NCI-H146 treated with DMSO at 0.1 percent for 48 hours (cell line): ENCODE measurements around the gene CCDC175.
A peak's percentile ranks its signal among the peaks of the same experiment; 100 is the strongest.

Experiments used
- DNase-seq: peaks from one replicate; lab custom pipeline; 2025; ENCODE audit not compliant: unreplicated experiment; lab: John Stamatoyannopoulos, UW

CCDC175 gene

GRCh38 chr14:59483363-59483762 lies 93.2 kb downstream of the CCDC175 start:
- DNase-seq: no peak

- no peak for DNase-seq
These were observed 93.9 kb downstream of the CCDC175 start for GRCh38 chr14:59482541-59483331.

DNA sequence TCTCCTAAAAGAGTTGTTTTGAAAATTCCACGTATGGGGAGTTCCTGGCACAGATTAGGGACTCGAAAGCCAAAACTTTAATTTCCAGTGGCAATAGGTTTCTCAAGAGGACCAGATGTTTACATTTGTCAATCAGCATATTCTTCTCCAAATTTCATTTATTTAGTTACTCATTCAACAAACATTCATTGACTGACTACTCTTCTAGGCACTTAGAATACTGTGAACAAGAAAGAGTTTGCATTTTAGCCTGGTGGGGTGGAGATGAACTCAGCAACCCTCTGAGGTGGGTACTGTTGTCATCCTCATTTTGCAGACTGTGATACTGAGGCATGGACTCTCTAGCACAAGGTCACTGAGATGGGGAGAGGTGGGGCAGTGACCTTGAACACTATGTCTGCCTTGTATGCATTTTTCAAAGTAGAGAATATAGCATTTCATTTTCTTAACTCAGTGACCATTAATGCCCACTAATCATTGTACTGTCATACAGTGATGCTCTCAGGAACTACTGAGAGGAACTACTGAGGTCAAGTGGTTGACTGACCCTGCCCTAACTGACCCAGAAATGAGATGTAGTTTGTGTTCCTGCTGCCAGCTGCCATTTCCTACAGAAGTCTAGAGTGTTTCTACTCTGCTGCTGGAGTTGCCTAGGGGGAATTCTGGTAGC lies 94.6 kb downstream of the CCDC175 start:
- no peak for DNase-seq

- no peak for DNase-seq
These were observed 95.2 kb downstream of the CCDC175 start for GRCh38 chr14:59481407-59481806.

- no peak for DNase-seq
These were observed 96.4 kb downstream of the CCDC175 start for GRCh38 chr14:59480166-59480565.

DNA sequence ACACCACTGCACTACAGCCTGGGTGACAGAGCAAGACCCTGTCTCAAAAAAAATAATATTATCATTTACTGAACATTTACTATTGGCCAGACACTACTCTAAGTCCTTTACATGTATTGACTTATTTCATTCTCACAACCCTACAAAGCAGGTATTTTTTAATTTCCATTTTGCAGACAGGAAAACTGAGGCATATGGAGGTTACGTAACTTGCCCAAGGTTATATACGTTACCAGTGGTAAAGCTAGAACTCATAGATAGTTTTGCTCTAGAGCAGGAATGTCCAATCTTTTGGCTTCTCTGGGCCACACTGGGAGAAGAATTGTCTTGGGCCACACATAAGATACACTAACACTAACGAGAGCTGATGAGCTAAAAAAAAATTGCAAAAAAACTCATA lies 98.1 kb downstream of the CCDC175 start:
- no peak for DNase-seq

DNA sequence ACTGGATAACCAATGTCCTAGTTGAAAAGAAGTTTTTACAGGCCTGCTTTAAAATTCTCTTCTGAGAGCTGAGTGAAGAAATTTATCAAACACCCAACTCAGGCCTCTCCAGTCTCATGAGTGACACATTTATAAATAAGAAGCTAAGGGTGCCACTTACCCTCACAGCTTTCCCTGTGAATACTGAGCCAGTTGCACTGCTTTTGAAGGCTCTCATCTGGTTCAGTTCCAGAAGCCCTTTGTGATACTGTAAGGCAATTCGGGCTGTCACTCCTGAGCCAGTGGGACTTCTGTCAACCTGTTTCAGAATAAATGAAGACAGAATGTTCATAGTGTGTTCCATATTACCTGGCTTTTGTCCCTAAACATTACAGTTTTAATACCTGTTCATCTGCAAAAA lies 100.9 kb downstream of the CCDC175 start:
- DNase-seq: no peak

- no peak for DNase-seq
These were observed 102.4 kb downstream of the CCDC175 start for GRCh38 chr14:59474172-59474571.

- DNase-seq: no peak
These were observed 111.1 kb downstream of the CCDC175 start, which contains the start of gene GPR135 for GRCh38 chr14:59465316-59466135. Gene GPR135, minus strand, starts transcription at chr14:59465380. Its CDS starts 154 bp downstream, at chr14:59465226.

- peak; percentile 17 for DNase-seq
These were observed 111.9 kb downstream of the CCDC175 start for GRCh38 chr14:59464486-59465315.

DNA sequence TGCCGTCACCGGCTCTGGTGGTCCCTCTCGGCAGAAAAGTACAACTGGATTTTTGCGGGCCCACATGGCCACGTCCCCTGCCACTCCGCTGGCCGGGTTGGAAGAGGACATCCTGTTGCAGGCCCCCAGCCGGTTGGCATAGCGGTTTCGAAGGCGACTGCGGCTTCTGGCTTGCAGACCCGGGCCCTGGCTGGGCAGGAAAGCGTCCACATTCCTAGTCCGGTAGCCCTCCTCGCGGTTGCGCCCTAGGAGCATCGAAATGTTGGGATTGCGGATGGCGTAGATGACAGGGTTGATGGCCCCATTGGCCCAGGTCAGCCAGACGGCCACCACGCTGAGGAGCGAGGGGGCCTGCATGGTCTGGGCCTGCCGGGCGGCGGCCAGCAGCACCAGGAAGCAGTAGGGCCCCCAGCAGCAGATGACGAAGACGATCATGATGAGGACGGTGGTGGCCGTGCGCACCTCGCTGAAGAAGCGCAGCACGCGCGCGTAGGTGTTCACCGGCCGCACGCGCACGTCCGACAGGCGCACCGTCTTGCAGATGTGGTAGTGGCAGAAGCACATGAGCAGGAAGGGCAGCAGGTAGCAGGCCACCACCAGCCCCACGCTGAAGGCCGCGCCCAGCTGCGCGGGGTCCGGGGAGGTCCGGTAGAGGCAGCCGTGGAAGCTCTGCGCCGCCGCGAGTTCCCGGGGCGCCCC lies 112.7 kb downstream of the CCDC175 start:
- DNase-seq: no peak

DNA sequence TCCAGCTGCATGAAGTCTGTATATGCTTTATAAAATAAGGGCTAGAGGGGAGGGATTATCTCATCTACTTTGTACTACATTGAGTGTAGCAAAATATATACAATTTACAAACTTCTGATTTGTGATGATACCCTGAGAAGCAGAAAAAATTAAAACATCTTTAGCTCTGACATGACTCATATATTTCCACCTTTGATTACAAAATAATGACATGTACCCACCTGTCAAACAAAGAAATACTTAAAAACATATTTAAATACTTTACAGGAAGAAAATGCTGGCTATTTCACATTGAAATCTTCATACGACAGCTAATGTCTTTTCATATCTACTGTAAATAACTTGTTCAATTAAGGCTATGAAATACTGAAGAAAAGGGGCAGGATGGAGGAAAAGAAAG lies 114.7 kb downstream of the CCDC175 start:
- DNase-seq: no peak

- DNase-seq: no peak
These were observed 116.2 kb downstream of the CCDC175 start for GRCh38 chr14:59460378-59460777.

DNA sequence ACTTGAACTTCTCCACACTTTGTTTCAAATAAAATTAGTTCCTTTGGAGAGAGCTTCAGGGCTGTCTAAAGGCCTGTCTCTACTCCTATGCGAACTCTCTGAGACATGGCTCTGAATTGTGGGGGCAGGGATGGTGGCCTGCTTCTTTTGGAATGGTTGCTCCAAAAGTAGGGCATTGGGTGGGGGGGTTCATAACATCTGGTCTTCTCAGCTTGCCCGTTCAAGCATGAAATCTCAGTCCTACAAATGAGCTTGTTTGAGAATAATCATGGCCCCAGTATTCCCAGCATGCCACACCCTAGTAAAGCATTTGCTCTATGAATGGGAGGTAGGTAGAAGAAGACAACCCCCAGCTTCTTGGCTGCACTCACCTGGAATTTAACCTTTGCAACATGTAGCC lies 118.1 kb downstream of the CCDC175 start:
- no peak for DNase-seq

GRCh38 chr14:59455411-59455810 lies 121.2 kb downstream of the CCDC175 start:
- no peak for DNase-seq
